GM12878 (cell line): ENCODE results near the gene OR6N2. TPM values are rescaled to one million over a fixed set of nuclear protein-coding genes. Genes with fewer than 3 reads are reported as not detected.

Experiments used
- ATAC-seq: fragments of 200-7000 bp; cut with Tn5 transposase; 3 replicates; pipeline ENCODE4 v1.9.1; 2020; ENCODE audit warnings: mild to moderate bottlenecking, moderate library complexity
- BruUV-seq: library from RNA; stranded (reverse); fragments of 400-500 nt; replicated peaks from 2 replicates; lab custom pipeline; 2021; lab: Mats Ljungman, UMichigan
- CTCF ChIA-PET: fragments of 300-600 bp; sonication (Branson Sonifier 250); formaldehyde crosslinking; extraction: SDS; loops from one replicate; lab custom pipeline; 2021; ENCODE audit warnings: inconsistent platforms; lab: Yijun Ruan, JAX
- POLR2A ChIA-PET: fragments of 350-600 bp; formaldehyde crosslinking; extraction: SDS; loops from one replicate; lab custom pipeline; 2021; ENCODE audit warnings: inconsistent platforms; lab: Charles Lee
- RAD21 ChIA-PET: fragments of 300-600 bp; sonication (Branson Sonifier 250); formaldehyde crosslinking; loops from one replicate; lab custom pipeline; 2023; ENCODE audit warnings: antibody characterized with exemption; ENCODE audit not compliant: unreplicated experiment; lab: Charles Lee
- SMC1A ChIA-PET: fragments of 300-600 bp; sonication (Branson Sonifier 250); formaldehyde crosslinking; loops from one replicate; lab custom pipeline; 2023; ENCODE audit not compliant: unreplicated experiment, uncharacterized antibody; lab: Charles Lee
- DNase-seq: peaks from one replicate; pipeline ENCODE4 v3.0.0-alpha.2; 2011; ENCODE audit warnings: low read depth, low spot score
- FAIRE-seq: peaks from 3 replicates; lab custom pipeline; 2011; peaks lifted over from hg19 to GRCh38; lab: Jason Lieb, UNC
- H2AFZ ChIP-seq: 2 replicates; pipeline ENCODE4 v1.6.0; 2011; ENCODE audit warnings: low read depth, low read length, control low read depth; ENCODE audit not compliant: control insufficient read depth
- H3K27ac ChIP-seq: 2 replicates; pipeline ENCODE4 v1.5.1; 2011; ENCODE audit warnings: control low read depth; ENCODE audit not compliant: control insufficient read depth, insufficient read depth
- H3K27me3 ChIP-seq, 2 experiments: replicated peaks in 1 of 2; 2 replicates each; pipeline versions ENCODE4 v1.6.0 to v1.6.1; 2011; ENCODE audit warnings: low read length in 1 of 2; ENCODE audit not compliant: control insufficient read depth in 2 of 2, insufficient read depth in 2 of 2
- H3K36me3 ChIP-seq, 2 experiments: 2 replicates each; pipeline ENCODE4 v1.5.1; 2011; ENCODE audit warnings: low read length in 1 of 2; ENCODE audit not compliant: control insufficient read depth in 2 of 2, insufficient read depth in 2 of 2
- H3K4me1 ChIP-seq: 2 replicates; pipeline ENCODE4 v1.6.1; 2011; ENCODE audit warnings: mild to moderate bottlenecking, low read length, moderate library complexity, mixed read lengths; ENCODE audit not compliant: control insufficient read depth, insufficient read depth
- H3K4me2 ChIP-seq: 2 replicates; pipeline ENCODE4 v1.6.0; 2011; ENCODE audit warnings: control low read depth; ENCODE audit not compliant: control insufficient read depth, insufficient read depth
- H3K4me3 ChIP-seq: fragments of 200-600 bp; sonication (generic); 2 replicates; pipeline ENCODE4 v1.5.1; 2016
- H3K79me2 ChIP-seq: 2 replicates; pipeline ENCODE4 v1.6.0; 2011; ENCODE audit warnings: low read length; ENCODE audit not compliant: control insufficient read depth, insufficient read depth
- H3K9ac ChIP-seq: 2 replicates; pipeline ENCODE4 v1.8.0; 2011; ENCODE audit warnings: low read length, control low read depth, mixed read lengths; ENCODE audit not compliant: control insufficient read depth, insufficient read depth
- H3K9me3 ChIP-seq: replicated peaks from 3 replicates; pipeline ENCODE4 v1.5.1; 2011; ENCODE audit warnings: mild to moderate bottlenecking, low read length; ENCODE audit not compliant: control insufficient read depth, insufficient read depth
- H4K20me1 ChIP-seq: 2 replicates; pipeline ENCODE4 v1.6.0; 2011; ENCODE audit not compliant: control insufficient read depth, insufficient read depth
- BACH1 ChIP-seq: fragments of 450-650 bp; IDR thresholded peaks from 2 replicates; pipeline ENCODE4 v1.6.1; 2017; ENCODE audit warnings: mild to moderate bottlenecking, borderline replicate concordance
- BRCA1 ChIP-seq: IDR thresholded peaks from 2 replicates; pipeline ENCODE4 v1.6.1; 2011; ENCODE audit warnings: low read depth, low read length, improper control_type of control experiment
- E2F4 ChIP-seq: IDR thresholded peaks from 2 replicates; pipeline ENCODE4 v1.6.1; 2012; ENCODE audit warnings: low read depth, low read length, improper control_type of control experiment
- LARP7 ChIP-seq: fragments of 450-650 bp; IDR thresholded peaks from 2 replicates; pipeline ENCODE4 v1.6.1; 2017; ENCODE audit warnings: mild to moderate bottlenecking
- MAX ChIP-seq: IDR thresholded peaks from 2 replicates; pipeline ENCODE4 v1.6.1; 2012; ENCODE audit warnings: low read depth, low read length, improper control_type of control experiment
- NKRF ChIP-seq: fragments of 450-650 bp; conservative IDR thresholded peaks from 2 replicates; pipeline ENCODE4 v1.6.1; 2017; ENCODE audit warnings: mild to moderate bottlenecking, moderate library complexity
- NR2F1 ChIP-seq: fragments of 450-650 bp; conservative IDR thresholded peaks from 2 replicates; pipeline ENCODE4 v1.6.1; 2017; ENCODE audit warnings: mild to moderate bottlenecking
- NRF1 ChIP-seq: conservative IDR thresholded peaks from 2 replicates; pipeline ENCODE4 v1.6.1; 2011; ENCODE audit warnings: mild to moderate bottlenecking, low read depth, low read length, improper control_type of control experiment
- PBX3 ChIP-seq: IDR thresholded peaks from 2 replicates; pipeline ENCODE4 v1.6.1; 2011; ENCODE audit warnings: mild to moderate bottlenecking, low read depth, low read length, moderate library complexity; ENCODE audit not compliant: insufficient replicate concordance
- SIN3A ChIP-seq: IDR thresholded peaks from 2 replicates; pipeline ENCODE4 v1.6.1; 2012; ENCODE audit warnings: low read depth, low read length, improper control_type of control experiment
- SMAD5 ChIP-seq: IDR thresholded peaks from 2 replicates; pipeline ENCODE4 v1.6.1; 2016; ENCODE audit warnings: antibody characterized with exemption, low read depth
- SP1 ChIP-seq: IDR thresholded peaks from one replicate; pipeline ENCODE4 v1.6.1; 2011; ENCODE audit warnings: low read depth, low read length
- SUZ12 ChIP-seq: fragments of 200-600 bp; sonication (generic); IDR thresholded peaks from one replicate; pipeline ENCODE4 v1.6.1; 2018; ENCODE audit warnings: antibody characterized with exemption, mild to moderate bottlenecking; ENCODE audit not compliant: unreplicated experiment
- TAF1 ChIP-seq: IDR thresholded peaks from 2 replicates; pipeline ENCODE4 v1.6.1; 2011; ENCODE audit warnings: mild to moderate bottlenecking, low read depth, low read length, borderline replicate concordance
- ZNF207 ChIP-seq: fragments of 450-650 bp; IDR thresholded peaks from 2 replicates; pipeline ENCODE4 v1.6.1; 2014; ENCODE audit warnings: antibody characterized with exemption, mild to moderate bottlenecking, borderline replicate concordance
- in situ Hi-C: fragments of 300-500 bp; cut with MboI; formaldehyde crosslinking; loops from 9 replicates; pipeline ENCODE4 v1.14.3; 2018; ENCODE audit warnings: mixed read lengths
- intact Hi-C: fragments of 100-400 bp; cut with micrococcal nuclease; formaldehyde crosslinking; loops from one replicate; pipeline ENCODE4 v1.14.2; 2022; ENCODE audit not compliant: unreplicated experiment
- polyA plus RNA-seq, 11 experiments: library from polyadenylated mRNA; depleted of rRNA in 4 of 11; unstranded in 6 of 11; stranded (reverse) in 5 of 11; fragments of >200 nt; fragmentation: Nextera tagmentation in 4 of 11; fragmentation: Illumina TruSeq in 1 of 11; extraction: Ambion mirVana in 4 of 11; extraction: Trizol in 1 of 11; gene quantifications; 1 replicate in 1 of 11; 2 replicates in 10 of 11; pipeline versions ENCODE4 v1.2.1 to v1.2.3, GENCODE V29; 2011 to 2016; ENCODE audit warnings: inconsistent platforms in 2 of 11, missing spikeins in 2 of 11, low read depth in 1 of 11
- total RNA-seq, 4 experiments: library from RNA; depleted of rRNA in 3 of 4; stranded (reverse); fragments of >200 nt in 3 of 4; fragmentation: Illumina TruSeq in 1 of 4; extraction: Trizol in 1 of 4; gene quantifications; 2 replicates each; pipeline versions ENCODE4 v1.2.1 to v1.2.3, GENCODE V29; 2013 to 2021

Gene OR6N2
- total and polyA plus RNA-seq, 10 of the 15 experiments (the other 5 are each of a cell fraction or from before 2014, with no cell fraction given): not detected

GRCh38 chr1:158735848-158736247, 45.2 kb downstream of the OR6N2 start:
- no peak for ATAC-seq
- in situ Hi-C loops: no loop called here

More at GRCh38 chr1:158735848-158736247, 45.2 kb downstream of the OR6N2 start:
- intact Hi-C loops: no loop called here
- no peak overlapping the region for H3K27ac ChIP-seq
- no TSS peak for BruUV-seq
- H3K27me3 ChIP-seq: no peaks in the 10 kb centered on the region
- TF ChIP-seq NR2F1 (no peak), SUZ12 (no peak), BACH1 (no peak), TAF1 (no peak), E2F4 (no peak), NRF1 (no peak), SIN3A (no peak), PBX3 (no peak), SP1 (no peak), BRCA1 (no peak), ZNF207 (no peak), SMAD5 (no peak), MAX (no peak), NKRF (no peak), LARP7 (no peak)
- ChIA-PET SMC1A (no interaction called here), POLR2A (no interaction called here), RAD21 (no interaction called here), CTCF (interaction anchor here (1.1 to 1.4 kb wide), 2 partner anchors 9 to 17 kb away, joined by 3 read pairs; no protein-coding TSS in a partner anchor)
- FAIRE-seq: no peak
- no peak overlapping the region for H3K4me3 ChIP-seq
- no peak overlapping the region for H3K9ac ChIP-seq
- no peaks in the 10 kb centered on the region for H3K36me3 ChIP-seq
- H2AFZ ChIP-seq: no peak overlapping the region
- no peaks in the 10 kb centered on the region for H3K79me2 ChIP-seq
- no peaks in the 10 kb centered on the region for H4K20me1 ChIP-seq
- H3K4me1 ChIP-seq: no peaks in the 10 kb centered on the region
- no peak overlapping the region for H3K4me2 ChIP-seq
- no peak for DNase-seq
- no peaks in the 10 kb centered on the region for H3K9me3 ChIP-seq
